LNCaP clone FGC (cell line): ENCODE data around the gene BCL3.

Experiments used
- DNase-seq: peaks from one replicate; pipeline ENCODE4 v3.0.0-alpha.2; 2011; ENCODE audit warnings: low read depth
- H3K4me3 ChIP-seq: 2 replicates; pipeline ENCODE4 v1.5.1; 2011; ENCODE audit warnings: mild to moderate bottlenecking, low read depth, low read length, control low read depth
- CTCF ChIP-seq: IDR thresholded peaks from 2 replicates; pipeline ENCODE4 v1.5.1; 2012; ENCODE audit warnings: mild to moderate bottlenecking; ENCODE audit not compliant: control insufficient read depth, insufficient read depth; ENCODE audit errors: extremely low read depth

The BCL3 gene

DNA sequence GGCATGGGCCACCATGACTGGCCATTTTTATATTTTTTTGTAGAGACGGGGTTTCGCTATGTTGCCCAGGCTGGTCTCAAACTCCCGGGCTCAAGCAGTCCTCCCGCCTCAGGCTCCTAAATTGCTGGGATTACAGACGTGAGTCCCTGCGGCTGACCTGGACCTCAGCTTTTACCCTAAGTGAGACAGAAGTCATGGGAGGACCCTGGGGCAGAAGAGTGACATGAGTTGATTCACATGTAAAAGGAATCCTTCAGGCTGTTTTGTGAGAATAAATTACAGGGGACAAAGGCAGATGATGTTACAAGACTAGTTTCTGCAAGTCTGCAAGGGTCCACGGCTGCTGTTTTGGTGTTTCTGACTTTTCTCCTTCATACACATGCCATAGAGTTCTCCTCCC, 57.8 kb downstream of the BCL3 start:
- no peak for DNase-seq
- no peak overlapping the region for H3K4me3 ChIP-seq
- TF ChIP-seq CTCF = no peak

DNA sequence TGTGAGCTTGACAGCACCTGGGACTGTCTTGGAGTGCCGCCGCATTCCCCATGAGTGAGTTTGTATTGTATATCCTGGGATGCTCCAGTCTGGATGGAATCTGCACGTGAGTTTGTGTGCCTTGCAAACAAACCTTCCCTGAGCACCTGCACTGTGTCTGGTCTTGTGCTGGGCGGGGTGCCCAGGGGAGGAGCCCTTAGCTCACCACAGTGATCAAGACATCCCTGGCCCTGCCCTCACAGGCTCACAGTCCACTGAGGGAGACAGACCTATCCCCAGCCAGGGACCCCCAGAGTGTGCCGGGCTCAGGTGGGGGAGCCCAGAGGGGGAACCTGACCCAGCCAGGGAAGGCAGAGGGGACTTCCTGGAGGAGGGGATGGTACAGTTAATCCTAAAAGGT, 58.7 kb downstream of the BCL3 start:
- TF ChIP-seq CTCF = no peak
- no peak overlapping the region for H3K4me3 ChIP-seq
- DNase-seq = peak; percentile 89

DNA sequence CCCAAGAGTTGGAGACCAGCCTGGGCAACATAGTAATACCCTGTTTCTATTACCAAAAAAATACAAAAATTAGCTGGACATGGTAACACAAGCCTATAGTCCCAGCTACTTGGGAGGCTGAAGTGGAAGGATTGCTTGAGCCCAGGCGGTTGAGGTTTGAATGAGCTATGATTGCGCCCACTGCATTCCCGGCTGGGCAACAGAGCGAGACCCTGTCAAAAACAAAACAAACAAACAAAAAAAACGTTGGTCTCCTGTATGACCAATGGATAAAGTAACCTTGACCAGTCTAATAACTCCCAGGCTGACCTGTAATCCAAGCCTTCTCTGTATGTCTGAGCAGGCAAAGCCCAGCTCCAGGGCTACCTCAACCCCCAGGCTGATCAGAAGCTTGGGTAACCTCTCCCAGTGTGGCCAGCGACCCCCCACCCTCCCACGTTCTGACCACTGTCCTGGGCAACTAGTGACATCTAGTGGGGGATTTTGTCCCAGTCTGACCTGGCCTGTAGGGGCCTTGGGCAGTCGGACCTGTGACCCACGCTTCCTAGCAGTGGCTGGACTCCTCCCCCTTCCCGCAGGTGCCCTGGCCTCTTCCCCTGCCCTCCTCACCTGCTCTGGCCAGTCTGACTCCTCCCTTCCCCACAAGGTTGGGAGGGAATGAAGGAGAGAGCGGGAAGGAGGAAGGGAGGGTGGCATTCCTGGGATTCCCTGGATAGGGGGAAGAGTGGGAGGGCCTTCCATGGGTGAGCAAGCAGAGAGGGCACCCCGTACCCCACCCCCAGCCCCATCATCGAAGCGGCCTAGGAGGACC, 59.3 kb downstream of the BCL3 start:
- peak; percentile 54 for DNase-seq
- H3K4me3 ChIP-seq = no peak overlapping the region
- peak; percentile 45 for TF ChIP-seq CTCF

- no peak for TF ChIP-seq CTCF
- peak within 1 kb of the TSS; percentile 64 for H3K4me3 ChIP-seq
- no peak for DNase-seq
Measured at GRCh38 chr19:44808463-44809371, 60.2 kb downstream of the BCL3 start, which contains the start of gene BCAM. Gene BCAM, plus strand, starts transcription at chr19:44809103. Its CDS starts 22 bp downstream, at chr19:44809125.
